Duodenal mucosa (tissue), 2 donors: ENCODE results near the gene TAMALIN.

Experiments
- H3K27ac ChIP-seq: one replicate; pipeline ENCODE4 v1.7.0; 2013; ENCODE audit warnings: low read depth, low read length
- H3K27me3 ChIP-seq, 2 donors: one replicate each; pipeline ENCODE4 v1.7.0; 2013; ENCODE audit warnings: low read length in 2 of 2, control low read depth in 1 of 2; ENCODE audit not compliant: insufficient read depth in 2 of 2, control insufficient read depth in 1 of 2
- H3K36me3 ChIP-seq, 2 donors: one replicate each; pipeline ENCODE4 v1.7.0; 2013; ENCODE audit warnings: low read length in 2 of 2, control low read depth in 1 of 2; ENCODE audit not compliant: insufficient read depth in 2 of 2, control insufficient read depth in 1 of 2
- H3K4me1 ChIP-seq, 2 donors: one replicate each; pipeline ENCODE4 v1.7.0; 2013; ENCODE audit warnings: low read length in 2 of 2, control low read depth in 1 of 2; ENCODE audit not compliant: insufficient read depth in 2 of 2, control insufficient read depth in 1 of 2
- H3K4me3 ChIP-seq, 2 donors: one replicate each; pipeline ENCODE4 v1.7.0; 2013; ENCODE audit warnings: low read length in 2 of 2, low read depth in 1 of 2
- H3K9ac ChIP-seq, 2 donors: one replicate each; pipeline ENCODE4 v1.7.0; 2013; ENCODE audit warnings: low read length in 2 of 2, low read depth in 1 of 2
- H3K9me3 ChIP-seq, 2 donors: one replicate each; pipeline ENCODE4 v1.7.0; 2013; ENCODE audit warnings: low read length in 2 of 2, control low read depth in 1 of 2; ENCODE audit not compliant: control insufficient read depth in 1 of 2

The TAMALIN gene

GRCh38 chr12:52032804-52033445 lies 26.2 kb downstream of the TAMALIN start:
- peak overlapping the region; percentile 79 to 83 for H3K9ac ChIP-seq
- H3K36me3 ChIP-seq = no peaks in the 10 kb centered on the region
- H3K4me3 ChIP-seq = peak overlapping the region; percentile 60 to 64
- peaks cover 23 to 29% of the 10 kb centered on the region in 2 donors for H3K4me1 ChIP-seq
- no peaks in the 10 kb centered on the region for H3K27me3 ChIP-seq
- H3K27ac ChIP-seq = peak overlapping the region; percentile 80
- H3K9me3 ChIP-seq = no peaks in the 10 kb centered on the region

GRCh38 chr12:52033446-52034140 lies 26.8 kb downstream of the TAMALIN start:
- H3K36me3 ChIP-seq = no peaks in the 10 kb centered on the region
- peak overlapping the region; percentile 80 for H3K27ac ChIP-seq
- H3K4me1 ChIP-seq = peaks cover 23 to 29% of the 10 kb centered on the region in 2 donors
- peak overlapping the region; percentile 60 to 64 for H3K4me3 ChIP-seq
- no peaks in the 10 kb centered on the region for H3K9me3 ChIP-seq
- peak overlapping the region; percentile 72 to 83 for H3K9ac ChIP-seq
- no peaks in the 10 kb centered on the region for H3K27me3 ChIP-seq

DNA sequence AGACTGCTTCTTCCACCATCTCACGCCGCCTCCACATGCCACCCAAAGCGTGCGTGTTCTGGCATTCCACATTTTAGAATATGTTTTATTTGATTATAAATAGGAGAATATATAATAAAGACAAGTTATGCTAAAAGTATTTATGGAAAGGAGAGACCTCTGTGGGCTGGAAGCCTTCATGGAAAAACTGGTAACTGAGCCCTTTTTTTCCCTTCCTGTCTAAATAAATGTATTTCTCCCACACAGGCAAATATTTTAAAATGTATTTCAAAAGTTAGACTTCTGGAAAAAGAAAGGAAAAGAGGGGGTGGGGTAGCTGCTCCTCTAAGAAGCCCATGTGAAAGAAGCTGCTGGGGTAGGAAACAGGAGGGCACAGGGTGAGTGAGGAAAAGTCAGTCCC lies 28.4 kb downstream of the TAMALIN start:
- Histone ChIP-seq H3K27ac (no peak overlapping the region), H3K9ac (no peak overlapping the region), H3K27me3 (no peaks in the 10 kb centered on the region), H3K9me3 (no peaks in the 10 kb centered on the region), H3K4me3 (no peak overlapping the region), H3K36me3 (no peaks in the 10 kb centered on the region), H3K4me1 (peaks cover 24 to 29% of the 10 kb centered on the region in 2 donors)

DNA sequence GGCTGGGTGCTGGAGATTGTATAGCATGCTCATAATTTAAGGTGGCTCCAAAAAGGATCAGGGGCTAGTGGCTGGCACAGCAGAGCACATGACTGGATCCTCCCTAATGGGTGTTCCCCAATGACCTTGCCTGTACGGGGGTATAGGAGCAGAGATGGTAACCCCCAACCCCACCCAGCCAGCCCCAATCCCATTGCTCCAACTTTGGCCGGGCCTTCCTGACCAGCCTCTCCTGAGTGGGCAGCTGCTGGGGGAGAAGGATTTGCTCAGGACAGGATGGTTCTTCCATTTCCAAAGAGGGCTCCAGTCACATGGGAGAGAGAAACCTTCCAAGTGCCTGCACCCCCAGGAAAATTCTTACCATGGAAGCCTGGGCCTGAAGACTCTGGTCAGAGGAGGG lies 29.2 kb downstream of the TAMALIN start:
- Histone ChIP-seq H3K4me1 (peaks cover 30 to 34% of the 10 kb centered on the region in 2 donors), H3K27me3 (no peaks in the 10 kb centered on the region), H3K4me3 (peak overlapping the region in 1 of 2 donors; percentile 62), H3K9ac (peak overlapping the region; percentile 63 to 75), H3K9me3 (no peaks in the 10 kb centered on the region), H3K27ac (no peak overlapping the region), H3K36me3 (no peaks in the 10 kb centered on the region)

DNA sequence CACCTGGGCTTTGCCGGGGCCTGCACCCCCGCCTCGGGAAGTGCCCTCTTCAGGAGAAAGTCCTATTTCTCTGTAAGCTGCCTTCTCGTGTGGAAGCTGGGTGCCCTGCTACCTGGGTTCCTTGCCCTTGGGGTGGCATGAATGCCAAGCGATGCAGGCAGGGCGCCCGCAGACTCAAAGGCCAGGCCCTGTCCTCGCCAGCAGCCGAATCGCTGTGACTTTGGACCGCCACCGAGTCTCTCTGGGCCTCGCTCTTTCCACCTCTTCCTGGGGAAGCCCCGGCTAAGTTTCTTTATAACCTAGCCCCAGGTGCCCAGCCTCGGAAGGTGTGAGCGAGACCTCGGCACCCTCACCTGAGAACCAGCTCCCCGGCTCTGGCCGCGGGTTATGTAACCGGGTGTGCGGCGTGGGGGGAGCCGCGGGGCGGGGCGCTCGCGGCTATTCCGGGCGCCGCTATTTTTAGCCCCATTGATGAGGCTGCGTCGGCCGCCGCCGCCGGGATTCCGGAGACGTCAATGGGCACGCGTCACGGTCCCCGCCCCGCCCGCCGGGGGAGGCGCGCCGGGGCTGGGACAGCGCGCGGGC lies 29.9 kb downstream of the TAMALIN start:
- Histone ChIP-seq H3K36me3 (no peaks in the 10 kb centered on the region), H3K4me1 (peaks cover 30 to 39% of the 10 kb centered on the region in 2 donors), H3K4me3 (peak overlapping the region; percentile 28 to 62), H3K9me3 (no peaks in the 10 kb centered on the region), H3K27ac (peak overlapping the region; percentile 81), H3K27me3 (no peaks in the 10 kb centered on the region), H3K9ac (peak overlapping the region; percentile 63 to 75)

DNA sequence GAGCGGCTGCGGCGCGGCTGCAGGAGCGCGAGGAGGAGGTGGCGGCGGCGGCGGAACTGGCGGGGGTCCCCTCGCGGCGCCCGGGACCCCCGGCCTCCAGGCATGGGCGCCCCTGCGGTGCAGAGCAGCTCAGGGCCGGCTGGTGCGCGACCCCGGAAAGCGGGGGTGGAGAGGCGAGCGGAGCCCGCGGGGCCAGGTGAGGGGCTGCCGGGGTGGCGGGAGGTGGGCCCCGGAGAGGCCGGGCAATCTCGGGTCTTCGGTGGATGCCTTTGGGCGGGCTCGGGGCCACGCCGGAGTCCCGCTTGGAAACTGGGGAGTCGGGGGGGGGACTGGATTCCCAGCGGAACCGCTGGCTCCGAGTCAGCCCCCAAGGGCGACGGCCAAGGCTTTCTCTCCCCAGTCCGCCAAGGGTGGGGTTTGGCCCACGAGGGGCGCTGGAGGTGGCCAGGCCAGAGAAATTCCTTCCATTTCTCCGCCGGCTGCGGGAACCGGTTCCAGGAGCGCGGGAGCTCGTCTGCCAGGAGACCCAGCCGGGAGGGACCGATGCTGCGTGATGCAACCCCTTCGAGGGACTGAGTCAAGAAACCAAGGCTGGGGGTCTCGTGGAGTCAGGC lies 30.6 kb downstream of the TAMALIN start:
- Histone ChIP-seq H3K27me3 (no peaks in the 10 kb centered on the region), H3K36me3 (no peaks in the 10 kb centered on the region), H3K27ac (peak overlapping the region; percentile 45), H3K9ac (peak overlapping the region; percentile 70 to 79), H3K4me3 (peak overlapping the region; percentile 61 to 67), H3K4me1 (peaks cover 27 to 35% of the 10 kb centered on the region in 2 donors), H3K9me3 (no peaks in the 10 kb centered on the region)

DNA sequence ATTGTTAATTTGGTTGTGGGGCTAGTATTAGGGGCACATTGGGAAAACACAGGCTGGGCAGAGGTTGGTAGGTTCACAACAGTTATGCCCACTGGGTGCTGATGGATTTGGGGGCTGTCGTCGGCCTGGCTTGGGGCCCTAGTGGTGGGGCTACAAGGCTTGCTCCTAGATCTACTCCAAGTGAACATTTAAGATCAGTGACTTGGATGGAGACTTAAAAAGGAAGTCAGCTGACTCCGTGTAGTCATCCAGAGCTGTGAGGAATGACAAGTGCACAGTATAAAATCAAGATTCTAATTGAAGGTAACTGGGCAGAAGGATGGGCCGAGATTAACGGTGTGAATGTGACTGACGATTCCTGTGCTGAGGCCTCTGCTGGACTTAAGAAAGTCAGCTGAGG lies 31.7 kb downstream of the TAMALIN start:
- H3K27me3 ChIP-seq = no peaks in the 10 kb centered on the region
- peak overlapping the region in 1 of 2 donors; percentile 17 for H3K9ac ChIP-seq
- H3K4me1 ChIP-seq = peaks cover 20 to 28% of the 10 kb centered on the region in 2 donors
- no peak overlapping the region for H3K4me3 ChIP-seq
- no peak overlapping the region for H3K27ac ChIP-seq
- no peaks in the 10 kb centered on the region for H3K36me3 ChIP-seq
- H3K9me3 ChIP-seq = no peaks in the 10 kb centered on the region

DNA sequence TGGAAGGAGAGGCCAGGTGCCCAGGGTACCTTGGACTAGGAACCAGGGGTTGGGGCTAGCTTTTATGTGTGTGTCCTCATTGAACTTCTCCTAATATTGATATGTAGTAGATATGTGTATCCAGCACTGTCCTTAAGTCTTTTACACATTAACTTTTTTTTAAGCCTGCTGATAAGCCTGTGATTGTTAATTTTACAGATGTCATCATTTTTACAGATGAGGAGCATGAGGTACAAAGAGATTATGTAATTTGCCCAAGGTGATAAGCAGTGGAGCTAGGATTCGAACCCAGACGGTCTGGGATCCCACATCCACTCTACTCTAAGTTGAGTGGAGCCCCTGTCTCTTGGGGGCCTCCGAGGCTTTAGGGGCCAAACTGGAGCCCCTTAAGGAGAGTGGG lies 34.3 kb downstream of the TAMALIN start:
- Histone ChIP-seq H3K4me1 (peaks cover 26 to 32% of the 10 kb centered on the region in 2 donors), H3K4me3 (no peak overlapping the region), H3K9me3 (no peaks in the 10 kb centered on the region), H3K27me3 (no peaks in the 10 kb centered on the region), H3K9ac (no peak overlapping the region), H3K36me3 (no peaks in the 10 kb centered on the region), H3K27ac (no peak overlapping the region)

- no peaks in the 10 kb centered on the region for H3K9me3 ChIP-seq
- no peaks in the 10 kb centered on the region for H3K27me3 ChIP-seq
- no peak overlapping the region for H3K27ac ChIP-seq
- peaks cover 25 to 33% of the 10 kb centered on the region in 2 donors for H3K4me1 ChIP-seq
- H3K36me3 ChIP-seq = no peaks in the 10 kb centered on the region
- no peak overlapping the region for H3K9ac ChIP-seq
- no peak overlapping the region for H3K4me3 ChIP-seq
Measured at GRCh38 chr12:52041695-52042123, 35.0 kb downstream of the TAMALIN start.
